ENCODE measurements around the gene CABLES2. TPM values are rescaled to one million over a fixed set of nuclear protein-coding genes. Genes with fewer than 3 reads are reported as not detected.

CABLES2 gene
- total RNA-seq, 1 donor: 1.8 TPM

- Histone ChIP-seq H3K9me3 (ENCODE audit: low read depth, low read length) (no peaks in the 10 kb centered on the region), H3K4me2 (ENCODE audit: insufficient read depth, low read length) (no peak overlapping the region), H3K4me1 (ENCODE audit: insufficient read depth, low read length) (no peaks in the 10 kb centered on the region), H2AFZ (ENCODE audit: low read length) (no peak overlapping the region), H3K36me3 (ENCODE audit: insufficient read depth, low read length) (peaks cover 12% of the 10 kb centered on the region), H4K20me1 (ENCODE audit: insufficient read depth, low read length) (peaks cover 7% of the 10 kb centered on the region), H3K27ac (ENCODE audit: low read depth, low read length) (no peak overlapping the region), H3K79me2 (ENCODE audit: insufficient read depth, low read length) (peaks cover 2% of the 10 kb centered on the region), H3K27me3 (ENCODE audit: insufficient read depth, low read length) (no peaks in the 10 kb centered on the region), H3K4me3 (ENCODE audit: insufficient read depth, low read length) (no peak overlapping the region)
- DNase-seq (ENCODE audit: insufficient read length, low spot score, missing footprints): no peak
- no peak for TF ChIP-seq CTCF (IDR thresholded peaks at IDR 0.05; ENCODE audit: extremely low read depth, low read depth, low read length)
Measured at GRCh38 chr20:62394248-62395245, 12.5 kb downstream of the CABLES2 start.

GRCh38 chr20:62393830-62394229 is 13.3 kb downstream of the CABLES2 start:
- no peak overlapping the region for H3K27ac ChIP-seq (ENCODE audit: low read depth, low read length)
- H2AFZ ChIP-seq (ENCODE audit: low read length): no peak overlapping the region
- H3K4me2 ChIP-seq (ENCODE audit: insufficient read depth, low read length): no peak overlapping the region
- H3K4me3 ChIP-seq (ENCODE audit: insufficient read depth, low read length): no peak overlapping the region
- H3K36me3 ChIP-seq (ENCODE audit: insufficient read depth, low read length): peaks cover 19% of the 10 kb centered on the region
- no peak for DNase-seq (ENCODE audit: insufficient read length, low spot score, missing footprints)
- no peak for TF ChIP-seq CTCF (IDR thresholded peaks at IDR 0.05; ENCODE audit: extremely low read depth, low read depth, low read length)
- H3K27me3 ChIP-seq (ENCODE audit: insufficient read depth, low read length): no peaks in the 10 kb centered on the region
- peaks cover 14% of the 10 kb centered on the region for H4K20me1 ChIP-seq (ENCODE audit: insufficient read depth, low read length)
- peaks cover 10% of the 10 kb centered on the region for H3K79me2 ChIP-seq (ENCODE audit: insufficient read depth, low read length)
- no peaks in the 10 kb centered on the region for H3K9me3 ChIP-seq (ENCODE audit: low read depth, low read length)
- H3K4me1 ChIP-seq (ENCODE audit: insufficient read depth, low read length): no peaks in the 10 kb centered on the region

GRCh38 chr20:62393335-62393665 is 13.8 kb downstream of the CABLES2 start:
- H3K79me2 ChIP-seq (ENCODE audit: insufficient read depth, low read length): peaks cover 15% of the 10 kb centered on the region
- H4K20me1 ChIP-seq (ENCODE audit: insufficient read depth, low read length): peaks cover 19% of the 10 kb centered on the region
- H3K4me3 ChIP-seq (ENCODE audit: insufficient read depth, low read length): no peak overlapping the region
- DNase-seq (ENCODE audit: insufficient read length, low spot score, missing footprints): no peak
- peaks cover 2% of the 10 kb centered on the region for H3K4me1 ChIP-seq (ENCODE audit: insufficient read depth, low read length)
- no peaks in the 10 kb centered on the region for H3K9me3 ChIP-seq (ENCODE audit: low read depth, low read length)
- peaks cover 25% of the 10 kb centered on the region for H3K36me3 ChIP-seq (ENCODE audit: insufficient read depth, low read length)
- no peak overlapping the region for H2AFZ ChIP-seq (ENCODE audit: low read length)
- no peak overlapping the region for H3K27ac ChIP-seq (ENCODE audit: low read depth, low read length)
- TF ChIP-seq CTCF (IDR thresholded peaks at IDR 0.05; ENCODE audit: extremely low read depth, low read depth, low read length): no peak
- H3K4me2 ChIP-seq (ENCODE audit: insufficient read depth, low read length): no peak overlapping the region
- no peaks in the 10 kb centered on the region for H3K27me3 ChIP-seq (ENCODE audit: insufficient read depth, low read length)

- DNase-seq (ENCODE audit: insufficient read length, low spot score, missing footprints): no peak
- Histone ChIP-seq H2AFZ (ENCODE audit: low read length) (no peak overlapping the region), H3K4me3 (ENCODE audit: insufficient read depth, low read length) (no peak overlapping the region), H3K79me2 (ENCODE audit: insufficient read depth, low read length) (peaks cover 20% of the 10 kb centered on the region), H4K20me1 (ENCODE audit: insufficient read depth, low read length) (peaks cover 24% of the 10 kb centered on the region), H3K36me3 (ENCODE audit: insufficient read depth, low read length) (peaks cover 28% of the 10 kb centered on the region), H3K9me3 (ENCODE audit: low read depth, low read length) (no peaks in the 10 kb centered on the region), H3K4me2 (ENCODE audit: insufficient read depth, low read length) (no peak overlapping the region), H3K27me3 (ENCODE audit: insufficient read depth, low read length) (no peaks in the 10 kb centered on the region), H3K4me1 (ENCODE audit: insufficient read depth, low read length) (peaks cover 7% of the 10 kb centered on the region), H3K27ac (ENCODE audit: low read depth, low read length) (no peak overlapping the region)
- no peak for TF ChIP-seq CTCF (IDR thresholded peaks at IDR 0.05; ENCODE audit: extremely low read depth, low read depth, low read length)
Measured at GRCh38 chr20:62392621-62393334, 14.3 kb downstream of the CABLES2 start.

Data from osteoblast (primary cell).